Endothelial cell of umbilical vein (primary cell): ENCODE measurements around the gene TXN2. TPM values are rescaled to one million over a fixed set of nuclear protein-coding genes. Genes with fewer than 3 reads are reported as not detected.

ENCODE experiments used
- BruUV-seq: library from RNA; stranded (reverse); fragments of 400-500 nt; replicated peaks from 2 replicates; lab custom pipeline; 2021; lab: Mats Ljungman, UMichigan
- CTCF ChIA-PET: fragments of 300-600, 350-600 bp; sonication (Branson Sonifier 250); formaldehyde crosslinking; loops from one replicate; lab custom pipeline; 2021; ENCODE audit warnings: antibody characterized with exemption, inconsistent platforms; lab: Charles Lee
- POLR2A ChIA-PET: fragments of 300-600, 350-600 bp; sonication (Branson Sonifier 250); formaldehyde crosslinking; loops from one replicate; lab custom pipeline; 2021; ENCODE audit warnings: antibody characterized with exemption, inconsistent platforms; lab: Charles Lee
- DNase-seq: peaks from one replicate; pipeline ENCODE4 v3.0.0-alpha.2; 2011; ENCODE audit warnings: low read depth, low spot score
- FAIRE-seq: peaks from 2 replicates; lab custom pipeline; 2011; peaks lifted over from hg19 to GRCh38; lab: Jason Lieb, UNC
- H2AFZ ChIP-seq: 2 replicates; pipeline ENCODE4 v1.6.0; 2012; ENCODE audit warnings: low read depth, low read length, control low read depth, inconsistent platforms
- H3K27ac ChIP-seq: 2 replicates; pipeline ENCODE4 v1.5.1; 2011; ENCODE audit warnings: low read depth, mild to moderate bottlenecking, control low read depth, low read length, moderate library complexity; ENCODE audit not compliant: insufficient read depth
- H3K27me3 ChIP-seq, 2 experiments: 2 replicates each; pipeline versions ENCODE4 v1.6.0 to v1.6.1; 2011; ENCODE audit warnings: low read length in 2 of 2, mixed read lengths in 1 of 2; ENCODE audit not compliant: control insufficient read depth in 2 of 2, insufficient read depth in 2 of 2
- H3K36me3 ChIP-seq, 2 experiments: 2 replicates in 1 of 2; 3 replicates in 1 of 2; pipeline ENCODE4 v1.5.1; 2011; ENCODE audit warnings: low read length in 2 of 2, mild to moderate bottlenecking in 1 of 2, moderate library complexity in 1 of 2; ENCODE audit not compliant: control insufficient read depth in 2 of 2, insufficient read depth in 2 of 2; ENCODE audit errors: extremely low read depth in 1 of 2
- H3K4me1 ChIP-seq: 3 replicates; pipeline ENCODE4 v1.5.1; 2011; ENCODE audit warnings: mild to moderate bottlenecking, low read length; ENCODE audit not compliant: control insufficient read depth, insufficient read depth; ENCODE audit errors: extremely low read depth
- H3K4me2 ChIP-seq: 2 replicates; pipeline ENCODE4 v1.6.1; 2011; ENCODE audit warnings: low read length, control low read depth, mixed read lengths; ENCODE audit not compliant: insufficient read depth
- H3K4me3 ChIP-seq, 3 experiments: fragments of 200-600 bp in 1 of 3; sonication (generic), shearing (Covaris generic) in 1 of 3; replicated peaks in 1 of 3; 2 replicates each; pipeline ENCODE4 v1.5.1; 2011 to 2016; ENCODE audit warnings: control low read depth in 3 of 3, low read length in 3 of 3, mild to moderate bottlenecking in 2 of 3, inconsistent platforms in 1 of 3, low read depth in 1 of 3, moderate library complexity in 1 of 3; ENCODE audit not compliant: insufficient read depth in 1 of 3
- H3K79me2 ChIP-seq: 2 replicates; pipeline ENCODE4 v1.6.0; 2012; ENCODE audit warnings: low read length, inconsistent platforms; ENCODE audit not compliant: control insufficient read depth, insufficient read depth
- H3K9ac ChIP-seq: replicated peaks from 2 replicates; pipeline ENCODE3; 2011; ENCODE audit warnings: low read length, control low read depth; ENCODE audit not compliant: insufficient read depth; ENCODE audit errors: extremely low read depth
- H3K9me1 ChIP-seq: replicated peaks from 3 replicates; pipeline ENCODE4 v1.6.0; 2011; ENCODE audit warnings: mild to moderate bottlenecking, low read length; ENCODE audit not compliant: control insufficient read depth, insufficient read depth; ENCODE audit errors: extremely low read depth
- H3K9me3 ChIP-seq: replicated peaks from 2 replicates; pipeline ENCODE4 v1.5.1; 2012; ENCODE audit warnings: low read length, inconsistent platforms; ENCODE audit not compliant: control insufficient read depth, insufficient read depth
- H4K20me1 ChIP-seq: replicated peaks from 2 replicates; pipeline ENCODE3; 2011; ENCODE audit warnings: mild to moderate bottlenecking, low read length; ENCODE audit not compliant: control insufficient read depth, insufficient read depth; ENCODE audit errors: extremely low read depth
- CTCF ChIP-seq, 2 donors: IDR thresholded peaks; 1 replicate in 1 of 2; 2 replicates in 1 of 2; pipeline ENCODE4 v1.5.1; 2011; ENCODE audit warnings: low read length in 2 of 2, mild to moderate bottlenecking in 2 of 2, moderate library complexity in 2 of 2, control low read depth in 1 of 2, inconsistent platforms in 1 of 2, low read depth in 1 of 2; ENCODE audit not compliant: insufficient read depth in 1 of 2; ENCODE audit errors: extremely low read depth in 1 of 2
- EZH2 ChIP-seq: IDR thresholded peaks from 2 replicates; pipeline ENCODE4 v1.6.1; 2012; ENCODE audit warnings: borderline replicate concordance, low read depth, mild to moderate bottlenecking, moderate library complexity, low read length, inconsistent platforms; ENCODE audit not compliant: severe bottlenecking
- FOS ChIP-seq: IDR thresholded peaks from 2 replicates; pipeline ENCODE4 v1.6.1; 2011; ENCODE audit warnings: mild to moderate bottlenecking, low read length, moderate library complexity, borderline replicate concordance; ENCODE audit not compliant: insufficient read depth
- GATA2 ChIP-seq: IDR thresholded peaks from 2 replicates; pipeline ENCODE4 v1.7.0; 2011; ENCODE audit warnings: low read depth, mild to moderate bottlenecking, moderate library complexity, mixed read lengths, low read length; ENCODE audit not compliant: insufficient read length, insufficient read depth
- JUN ChIP-seq: IDR thresholded peaks from 2 replicates; pipeline ENCODE4 v1.6.1; 2011; ENCODE audit warnings: borderline replicate concordance, low read depth; ENCODE audit not compliant: insufficient read length, insufficient read depth
- MYC ChIP-seq: IDR thresholded peaks from one replicate; pipeline ENCODE4 v1.6.1; 2011; ENCODE audit warnings: mild to moderate bottlenecking, low read depth, low read length
- POLR2A ChIP-seq: IDR thresholded peaks from 2 replicates; pipeline ENCODE4 v1.6.1; 2012; ENCODE audit warnings: low read depth, mild to moderate bottlenecking, control low read depth, low read length
- POLR2AphosphoS5 ChIP-seq: IDR thresholded peaks from 2 replicates; pipeline ENCODE4 v1.6.1; 2012; ENCODE audit warnings: low read depth, mild to moderate bottlenecking, control low read depth, low read length, moderate library complexity; ENCODE audit not compliant: insufficient read depth
- dilution Hi-C: fragments of 300-500 bp; cut with MboI; formaldehyde crosslinking; loops from one replicate; pipeline ENCODE4 v1.15.0; 2019; ENCODE audit warnings: low sequenced_read_pairs; ENCODE audit not compliant: extremely low pct_ligation_motif_present
- intact Hi-C: fragments of 100-400 bp; cut with micrococcal nuclease; formaldehyde crosslinking; loops from one replicate; pipeline ENCODE4 v1.10.0; 2022
- polyA plus RNA-seq, 4 experiments: library from polyadenylated mRNA; depleted of rRNA in 3 of 4; stranded (reverse) in 3 of 4; unstranded in 1 of 4; fragments of >200 nt; gene quantifications; 2 replicates each; pipeline versions ENCODE4 v1.2.1 to v1.2.3, GENCODE V29; 2011 to 2012; ENCODE audit warnings: missing spikeins in 1 of 4
- total RNA-seq: library from RNA; stranded (reverse); gene quantifications from 2 replicates; pipeline ENCODE4 v1.2.3, GENCODE V29; 2021
- TF ChIP-seq, protein P1 (sequence below): IDR thresholded peaks from 2 replicates; pipeline ENCODE4 v1.6.1; 2011; ENCODE audit not compliant: insufficient read depth, insufficient read length

TXN2 gene
- total and polyA plus RNA-seq, 2 donors (not counting 3 experiments of a cell fraction or from before 2014, with no cell fraction given), result 75.9 to 183 TPM

DNA sequence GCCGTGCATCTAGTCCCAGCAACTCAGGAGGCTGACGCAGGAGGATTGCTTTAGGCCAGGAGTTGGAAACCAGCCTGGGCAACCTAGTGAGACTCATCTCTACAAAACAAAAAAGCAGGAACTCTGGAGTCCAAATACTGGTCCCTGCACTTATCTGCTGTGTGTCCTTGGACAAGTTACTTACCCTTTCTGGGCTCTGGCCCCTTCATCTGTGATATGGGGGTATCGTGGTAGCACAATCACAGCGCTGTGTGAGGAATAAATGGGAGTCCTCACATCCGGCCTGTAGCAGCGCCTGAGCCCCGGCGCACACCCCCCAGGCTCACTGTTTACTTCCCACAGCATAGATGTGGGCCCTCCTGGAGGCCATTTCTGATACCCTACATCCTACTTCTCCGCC, 49.5 kb downstream of the TXN2 start:
- no peaks in the 10 kb centered on the region for H3K36me3 ChIP-seq
- intact Hi-C loops (no loop called here), dilution Hi-C loops (no loop called here)
- H3K27me3 ChIP-seq, result no peaks in the 10 kb centered on the region
- H3K9me1 ChIP-seq, result no peaks in the 10 kb centered on the region
- no peak for DNase-seq
- CTCF ChIA-PET, result no interaction called here
- H3K4me2 ChIP-seq, result no peak overlapping the region
- no peak overlapping the region for H3K27ac ChIP-seq
- H3K79me2 ChIP-seq, result no peaks in the 10 kb centered on the region
- no peaks in the 10 kb centered on the region for H4K20me1 ChIP-seq
- BruUV-seq, result no TSS peak
- peaks cover 16% of the 10 kb centered on the region for H3K4me1 ChIP-seq
- H3K9me3 ChIP-seq, result no peaks in the 10 kb centered on the region
- TF ChIP-seq, protein P1, sequence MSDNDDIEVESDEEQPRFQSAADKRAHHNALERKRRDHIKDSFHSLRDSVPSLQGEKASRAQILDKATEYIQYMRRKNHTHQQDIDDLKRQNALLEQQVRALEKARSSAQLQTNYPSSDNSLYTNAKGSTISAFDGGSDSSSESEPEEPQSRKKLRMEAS, result no peak
- TF ChIP-seq POLR2A, result no peak
- TF ChIP-seq POLR2AphosphoS5, result no peak
- TF ChIP-seq MYC, result no peak
- TF ChIP-seq CTCF (IDR thresholded peaks at IDR 0.05; ENCODE audit: extremely low read depth in 1 of 2, insufficient read depth in 1 of 2, low read depth in 1 of 2, low read length in 2 of 2), result no peak
- TF ChIP-seq FOS, result no peak
- TF ChIP-seq GATA2, result no peak
- TF ChIP-seq EZH2, result no peak
- TF ChIP-seq JUN, result no peak
- no peak overlapping the region for H3K9ac ChIP-seq
- H2AFZ ChIP-seq, result no peak overlapping the region
- H3K4me3 ChIP-seq, result no peak overlapping the region
- POLR2A ChIA-PET, result no interaction called here
- no peak for FAIRE-seq
